H1 (cell line): ENCODE results near the gene THRB. TPM values are rescaled to one million over a fixed set of nuclear protein-coding genes. Genes with fewer than 3 reads are reported as not detected.

Experiments
- BACH1 ChIP-seq: IDR thresholded peaks from 2 replicates; pipeline ENCODE4 v1.6.1; 2012; ENCODE audit warnings: low read length, improper control_type of control experiment
- GABPA ChIP-seq: IDR thresholded peaks from 2 replicates; pipeline ENCODE4 v1.6.1; 2011; ENCODE audit warnings: mild to moderate bottlenecking, low read length, moderate library complexity, borderline replicate concordance; ENCODE audit not compliant: insufficient read depth
- RFX5 ChIP-seq: IDR thresholded peaks from 2 replicates; pipeline ENCODE4 v1.6.1; 2011; ENCODE audit warnings: low read depth, low read length, improper control_type of control experiment, borderline replicate concordance
- SP1 ChIP-seq: IDR thresholded peaks from 2 replicates; pipeline ENCODE4 v1.6.1; 2011; ENCODE audit warnings: low read depth, low read length
- SUZ12 ChIP-seq: fragments of 200-600 bp; sonication (generic); IDR thresholded peaks from 2 replicates; pipeline ENCODE4 v1.6.1; 2012; ENCODE audit warnings: mild to moderate bottlenecking, inconsistent platforms, low read length, moderate library complexity, mixed read lengths
- TAF1 ChIP-seq: IDR thresholded peaks from 2 replicates; pipeline ENCODE4 v1.6.1; 2011; ENCODE audit warnings: mild to moderate bottlenecking, low read depth, low read length
- TEAD4 ChIP-seq: IDR thresholded peaks from 2 replicates; pipeline ENCODE4 v1.6.1; 2012; ENCODE audit warnings: low read depth, low read length, inconsistent platforms, mixed read lengths
- polyA plus RNA-seq, 7 experiments: library from polyadenylated mRNA; depleted of rRNA in 3 of 7; stranded (reverse) in 5 of 7; unstranded in 2 of 7; fragments of >200 nt in 5 of 7; fragments of 200-250 nt in 2 of 7; gene quantifications; 1 replicate in 5 of 7; 2 replicates in 1 of 7; 4 replicates in 1 of 7; pipeline versions ENCODE4 v1.2.1 to v1.2.3, GENCODE V29; 2011 to 2013; ENCODE audit warnings: missing spikeins in 2 of 7, mixed read lengths in 2 of 7
- total RNA-seq: library from RNA; stranded (reverse); fragmentation: NEBNext Ultra II Directional; extraction: Animal tissue kit (Norgen Biotek cat#: 25700); gene quantifications from 2 replicates; pipeline ENCODE4 v1.2.1, GENCODE V29; 2021

THRB gene
- total and polyA plus RNA-seq, 2 of the 8 experiments (the other 6 are each of a cell fraction or from before 2014, with no cell fraction given): 0.98 to 3.9 TPM

- no peak for TF ChIP-seq RFX5
- TF ChIP-seq TAF1: no peak
- no peak for TF ChIP-seq BACH1
- TF ChIP-seq TEAD4: no peak
- TF ChIP-seq SP1: no peak
- no peak for TF ChIP-seq SUZ12
- TF ChIP-seq GABPA: no peak
Observed at GRCh38 chr3:24199300-24199699, 295.4 kb downstream of the THRB start (continued).
